ENCODE measurements around the gene AQP5.
"Not testable (repeated sequence)": the region's sequence is repeated elsewhere in the genome, so short reads cannot be mapped to it uniquely, and the experiment has no call there.

The AQP5 gene

GRCh38 chr12:49973361-49973830 lies 11.7 kb downstream of the AQP5 start:
- intact Hi-C loops (cut with DNase I), result loop anchor here (5.0 kb wide), 1 partner anchor 44 kb away; no protein-coding TSS in a partner anchor
- peak in 1 of 10 donors; percentile 68 for DNase-seq

- intact Hi-C loops (cut with DNase I), result loop anchor here (2.0 to 5.0 kb wide), 2 partner anchors 43 to 83 kb away; partner anchors contain the start of gene ASIC1
- peak; percentile 75 to 98 (median 86) for DNase-seq
Observed at GRCh38 chr12:49974231-49974675, 12.6 kb downstream of the AQP5 start.

GRCh38 chr12:49974677-49975317 lies 13.1 kb downstream of the AQP5 start:
- peak in 1 of 10 donors; percentile 84 for DNase-seq
- intact Hi-C loops (cut with DNase I), result loop anchor here (2.0 to 5.0 kb wide), 2 partner anchors 43 to 82 kb away; partner anchors contain the start of gene ASIC1

GRCh38 chr12:49975318-49975761 lies 13.7 kb downstream of the AQP5 start:
- intact Hi-C loops (cut with DNase I), result loop anchor here (2.0 kb wide), 1 partner anchor 81 kb away; the partner anchor contains the start of gene ASIC1
- DNase-seq, result peak in 2 of 10 donors; percentile 55 to 83

- intact Hi-C loops (cut with DNase I), result no loop called here
Observed at GRCh38 chr12:49976557-49976956, 14.9 kb downstream of the AQP5 start.

GRCh38 chr12:49978125-49978524 lies 16.5 kb downstream of the AQP5 start:
- no peak for DNase-seq
- intact Hi-C loops (cut with DNase I), result no loop called here

More at GRCh38 chr12:49976557-49976956, 14.9 kb downstream of the AQP5 start:
- DNase-seq, result no peak

GRCh38 chr12:49979016-49979586 lies 17.4 kb downstream of the AQP5 start:
- DNase-seq, result peak in 8 of 10 donors; percentile 34 to 92 (median 58)
- intact Hi-C loops (cut with DNase I), result no loop called here

- intact Hi-C loops (cut with DNase I), result loop anchor here (5.0 kb wide), 1 partner anchor 48 kb away; the partner anchor contains the start of gene RACGAP1
- no peak for DNase-seq
Observed at GRCh38 chr12:49979791-49980190, 18.1 kb downstream of the AQP5 start.

- no peak for DNase-seq
- intact Hi-C loops (cut with DNase I), result loop anchor here (5.0 kb wide), 1 partner anchor 47 kb away; the partner anchor contains the start of gene RACGAP1
Observed at GRCh38 chr12:49980501-49981349, 19.1 kb downstream of the AQP5 start.

GRCh38 chr12:49982246-49983087 lies 20.8 kb downstream of the AQP5 start:
- intact Hi-C loops (cut with DNase I), result loop anchor here (5.0 kb wide), 1 partner anchor 45 kb away; the partner anchor contains the start of gene RACGAP1
- DNase-seq, result no peak

GRCh38 chr12:49983892-49984291 lies 22.2 kb downstream of the AQP5 start:
- peak in 1 of 10 donors; percentile 79 for DNase-seq
- intact Hi-C loops (cut with DNase I), result loop anchor here (5.0 kb wide), 1 partner anchor 43 kb away; the partner anchor contains the start of gene RACGAP1

- intact Hi-C loops (cut with DNase I), result loop anchor here (5.0 kb wide), 1 partner anchor 43 kb away; the partner anchor contains the start of gene RACGAP1
- no peak for DNase-seq
Observed at GRCh38 chr12:49984476-49985359, 23.0 kb downstream of the AQP5 start.

GRCh38 chr12:49985981-49986380 lies 24.3 kb downstream of the AQP5 start:
- no peak for DNase-seq
- intact Hi-C loops (cut with DNase I), result no loop called here

GRCh38 chr12:49986476-49986875 lies 24.8 kb downstream of the AQP5 start:
- intact Hi-C loops (cut with DNase I); DNase-seq: not testable (repeated sequence)

GRCh38 chr12:49987625-49988303 lies 26.1 kb downstream of the AQP5 start:
- DNase-seq, result no peak
- intact Hi-C loops (cut with DNase I), result no loop called here

- intact Hi-C loops (cut with DNase I); DNase-seq: not testable (repeated sequence)
Observed at GRCh38 chr12:49989400-49989799, 27.7 kb downstream of the AQP5 start.

GRCh38 chr12:49990273-49990672 lies 28.6 kb downstream of the AQP5 start:
- intact Hi-C loops (cut with DNase I), result no loop called here
- DNase-seq, result no peak

- no peak for DNase-seq
- intact Hi-C loops (cut with DNase I), result no loop called here
Observed at GRCh38 chr12:49998453-49998852, 36.8 kb downstream of the AQP5 start.
